Measurements from ENCODE around the gene ZBTB21.

The ZBTB21 gene

GRCh38 chr21:42009831-42010506, at the start of gene ZBTB21:
Gene ZBTB21 (minus strand): TSS chr21:42010360. CDS start chr21:41994095, 16,265 bp downstream.
- DNase-seq, result peak; percentile 93 to 96 (median 95)

- DNase-seq, result no peak
These were observed 49.6 kb upstream of the ZBTB21 start for GRCh38 chr21:42059721-42060120.

DNA sequence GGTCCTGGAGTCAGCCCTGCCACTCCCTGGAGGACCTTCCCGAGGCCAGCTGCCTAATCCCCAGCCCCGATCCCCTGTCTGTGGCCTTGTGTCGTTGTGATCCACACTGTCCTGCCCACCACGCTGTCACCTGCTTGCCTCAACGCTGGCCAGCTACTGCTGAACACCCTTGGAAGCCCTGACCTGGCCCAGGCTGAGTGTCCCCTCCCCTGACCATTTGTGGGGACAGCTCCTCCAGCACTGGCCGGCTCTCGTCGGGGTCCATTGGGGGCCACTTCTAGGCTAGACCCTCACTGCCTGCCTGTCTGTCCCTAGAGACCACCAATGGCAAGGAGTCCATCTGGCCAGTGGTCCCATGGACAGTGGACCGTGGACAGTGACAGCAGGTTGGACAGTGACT, 49.0 kb upstream of the ZBTB21 start:
- DNase-seq, result no peak

DNA sequence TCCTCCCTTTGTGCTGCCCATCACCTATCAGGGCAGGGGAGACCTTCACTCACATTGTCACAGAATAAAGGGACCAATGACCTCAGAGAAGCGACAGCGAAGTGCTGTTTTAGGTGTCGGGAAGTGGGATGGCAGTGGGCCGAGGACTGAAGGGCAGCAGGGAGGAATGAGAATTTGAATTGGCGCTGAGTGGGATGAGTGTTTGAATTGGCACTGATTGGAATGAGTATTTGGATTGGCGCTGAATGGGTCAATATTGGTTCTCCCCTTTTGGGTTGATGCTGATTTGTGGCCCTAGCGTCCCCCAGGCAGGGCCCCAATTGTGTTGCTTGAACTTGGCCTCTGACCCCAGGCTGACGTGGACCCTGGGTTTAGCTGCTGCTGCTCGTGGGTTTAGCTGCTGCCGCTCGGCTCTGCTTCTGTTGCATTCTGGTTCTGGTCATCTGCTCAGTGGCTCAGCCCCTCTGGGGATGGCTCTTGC, 48.5 kb upstream of the ZBTB21 start:
- no peak for DNase-seq

- DNase-seq, result no peak
These were observed 47.8 kb upstream of the ZBTB21 start for GRCh38 chr21:42057851-42058437.

DNA sequence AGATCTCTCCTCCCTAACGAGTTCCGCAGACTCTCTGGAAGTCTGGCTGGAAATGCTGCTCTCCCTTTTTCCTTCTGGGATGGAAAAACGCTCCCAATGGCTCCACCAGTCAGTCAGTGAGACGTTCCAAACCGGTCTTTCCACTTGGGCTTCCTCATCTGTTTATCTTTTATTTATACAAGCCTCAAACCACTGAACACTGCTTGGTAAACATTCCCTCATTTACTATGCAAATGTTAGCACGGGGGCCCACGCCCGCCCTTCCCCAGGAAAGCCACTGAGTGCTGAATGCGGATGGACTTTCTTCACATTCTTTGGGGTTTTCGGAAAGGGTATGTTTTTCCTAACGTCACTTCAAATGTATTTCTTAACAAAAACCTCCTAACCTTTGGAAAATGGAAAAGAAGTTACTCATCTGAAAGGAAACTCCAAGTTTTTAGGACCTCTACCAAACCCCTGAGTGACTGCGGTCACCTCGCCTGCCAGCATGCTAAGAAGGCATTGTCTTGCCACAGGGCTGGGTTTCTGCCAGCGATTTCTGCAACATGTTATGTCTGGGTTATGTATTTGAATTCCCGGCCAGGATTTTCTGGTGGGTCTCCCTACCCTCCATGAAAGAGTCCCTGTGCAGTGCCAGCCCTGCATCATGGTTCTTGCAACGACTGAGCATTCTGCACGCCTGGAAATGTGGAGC, 47.0 kb upstream of the ZBTB21 start:
- no peak for DNase-seq

GRCh38 chr21:42056468-42056867, 46.3 kb upstream of the ZBTB21 start:
- no peak for DNase-seq

DNA sequence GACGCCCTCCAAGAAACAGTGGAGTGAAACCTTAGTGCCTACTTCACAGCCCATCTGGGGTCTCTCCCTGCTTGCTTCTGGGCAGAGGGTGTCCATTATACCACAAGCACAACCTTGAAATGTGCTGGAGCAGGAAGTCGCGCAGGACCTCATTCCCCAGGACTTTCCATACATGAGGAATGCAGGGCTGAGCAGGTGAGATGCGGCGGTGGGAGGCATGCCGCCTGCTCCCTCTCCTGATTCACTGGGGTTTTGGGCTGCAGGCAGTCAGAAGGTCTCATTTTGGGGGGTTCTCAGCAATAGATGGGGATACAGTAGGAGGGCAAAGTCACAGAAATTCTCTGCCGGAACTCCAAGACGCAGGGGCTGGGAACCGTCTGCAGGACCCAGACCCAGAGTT, 45.3 kb upstream of the ZBTB21 start:
- no peak for DNase-seq

DNA sequence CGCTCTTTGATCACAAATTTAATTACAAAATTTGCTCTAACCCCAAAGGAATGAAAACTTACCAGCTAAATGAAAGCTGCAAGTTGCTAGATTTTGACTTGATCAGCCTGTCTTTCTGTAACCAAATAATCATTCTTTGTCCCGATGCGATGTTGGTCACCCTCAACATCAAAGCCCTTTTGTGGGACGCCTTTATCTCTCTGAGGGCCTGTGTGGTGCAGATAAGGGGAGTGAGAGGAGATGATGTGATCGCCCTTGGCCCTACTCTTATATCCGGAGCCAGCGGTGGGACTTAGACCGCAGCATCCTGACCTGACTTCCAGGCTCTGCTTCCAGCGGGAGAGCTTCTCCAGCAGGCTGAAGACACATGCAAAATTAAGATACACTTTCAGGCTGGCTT, 41.6 kb upstream of the ZBTB21 start:
- no peak for DNase-seq

GRCh38 chr21:42049578-42050430, 39.6 kb upstream of the ZBTB21 start:
- DNase-seq, result no peak

DNA sequence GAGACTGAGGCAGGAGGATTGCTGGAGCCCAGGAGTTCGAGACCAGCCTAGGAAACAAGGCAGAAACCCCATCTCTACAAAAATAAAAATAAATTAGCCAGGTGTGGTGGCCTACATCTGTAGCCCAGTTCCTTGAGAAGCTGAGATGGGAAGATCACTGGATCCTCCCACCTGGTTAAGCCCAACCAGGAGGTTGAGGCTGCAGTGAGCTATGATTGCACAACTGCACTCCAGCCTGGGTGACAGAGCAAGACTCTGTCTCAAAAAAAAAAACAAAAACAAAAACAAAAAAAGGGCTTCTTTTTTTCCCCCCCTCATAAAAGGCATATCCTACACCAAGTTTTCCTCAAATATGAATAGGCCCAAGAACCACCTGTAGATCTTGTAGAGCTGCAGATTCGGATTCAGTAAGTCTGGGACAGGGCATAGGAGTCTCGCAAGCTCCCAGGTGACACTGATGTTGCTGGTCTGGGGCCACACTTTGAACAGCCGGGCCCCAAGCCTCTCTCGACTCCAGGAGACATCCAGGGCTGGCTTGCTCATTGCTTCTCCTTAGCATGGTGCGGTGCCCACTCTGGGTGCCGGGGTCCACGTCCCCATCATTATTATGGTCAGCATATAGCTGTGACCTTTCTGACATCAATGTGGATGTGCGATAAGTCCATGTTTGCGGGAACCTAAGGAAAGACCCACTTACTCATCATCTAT, 38.9 kb upstream of the ZBTB21 start:
- DNase-seq, result no peak

- DNase-seq, result no peak
These were observed 37.9 kb upstream of the ZBTB21 start for GRCh38 chr21:42047821-42048613.

- DNase-seq, result no peak
These were observed 34.8 kb upstream of the ZBTB21 start for GRCh38 chr21:42044871-42045495.

GRCh38 chr21:42043961-42044360, 33.8 kb upstream of the ZBTB21 start:
- no peak for DNase-seq

GRCh38 chr21:42043201-42043895, 33.2 kb upstream of the ZBTB21 start:
- no peak for DNase-seq

- no peak for DNase-seq
These were observed 32.5 kb upstream of the ZBTB21 start for GRCh38 chr21:42042651-42043050.

DNA sequence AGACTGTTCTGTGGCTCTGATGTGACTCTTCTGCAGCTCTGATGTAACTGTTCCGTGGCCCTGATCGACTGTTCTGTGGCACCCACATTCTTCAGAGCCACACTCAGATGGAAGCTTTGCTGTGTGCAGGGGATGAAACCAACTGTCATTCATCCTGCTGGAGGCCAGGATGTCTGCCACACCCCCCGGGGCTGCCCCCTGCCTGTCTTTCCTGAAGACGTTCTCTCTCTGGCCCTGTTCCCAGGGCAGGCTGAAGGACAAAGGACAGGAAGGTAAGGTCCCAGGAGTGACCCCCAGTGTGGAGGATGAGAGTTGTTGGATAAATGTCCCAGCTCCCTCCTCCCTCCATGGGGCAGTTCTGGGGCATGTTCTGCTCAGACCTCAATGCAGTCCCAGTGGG, 31.6 kb upstream of the ZBTB21 start:
- no peak for DNase-seq

- DNase-seq, result no peak
These were observed 31.1 kb upstream of the ZBTB21 start for GRCh38 chr21:42041246-42041645.

DNA sequence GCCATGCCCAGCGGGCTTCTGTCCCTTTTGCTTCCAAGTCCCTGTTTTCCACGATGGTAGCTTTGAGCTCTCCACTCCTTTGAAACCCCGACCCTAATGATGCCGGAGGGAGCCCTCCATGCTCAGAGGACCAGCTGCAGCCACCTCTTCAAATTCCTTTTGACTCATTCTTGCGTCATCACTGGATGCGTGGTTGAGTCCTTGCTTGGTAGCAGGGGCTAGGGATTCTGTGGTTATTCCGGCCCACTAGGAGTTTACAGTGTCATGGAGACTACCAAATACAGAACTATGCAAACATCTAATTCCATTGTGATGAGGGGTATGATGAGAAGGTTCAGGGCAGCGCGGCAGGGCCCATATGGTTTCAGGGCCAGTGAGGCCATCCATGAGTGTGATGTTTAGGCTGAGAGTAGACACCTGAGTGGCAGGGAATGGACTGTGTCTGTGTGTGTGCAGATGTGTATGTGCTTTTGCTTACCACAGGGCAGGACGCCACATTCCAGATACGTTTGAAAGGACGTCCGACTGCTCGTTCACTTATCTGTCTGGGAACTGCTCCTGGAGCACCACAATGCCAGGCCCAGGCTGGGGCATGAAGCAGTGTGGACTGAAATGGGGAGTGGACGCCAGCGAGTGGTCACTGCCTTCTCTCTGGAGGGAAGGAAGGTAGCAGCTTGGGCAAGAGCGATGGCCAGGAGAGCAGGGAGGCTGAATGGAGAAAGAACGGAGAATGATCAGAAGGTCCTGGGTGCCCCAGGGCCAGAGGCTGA, 30.4 kb upstream of the ZBTB21 start:
- no peak for DNase-seq

DNA sequence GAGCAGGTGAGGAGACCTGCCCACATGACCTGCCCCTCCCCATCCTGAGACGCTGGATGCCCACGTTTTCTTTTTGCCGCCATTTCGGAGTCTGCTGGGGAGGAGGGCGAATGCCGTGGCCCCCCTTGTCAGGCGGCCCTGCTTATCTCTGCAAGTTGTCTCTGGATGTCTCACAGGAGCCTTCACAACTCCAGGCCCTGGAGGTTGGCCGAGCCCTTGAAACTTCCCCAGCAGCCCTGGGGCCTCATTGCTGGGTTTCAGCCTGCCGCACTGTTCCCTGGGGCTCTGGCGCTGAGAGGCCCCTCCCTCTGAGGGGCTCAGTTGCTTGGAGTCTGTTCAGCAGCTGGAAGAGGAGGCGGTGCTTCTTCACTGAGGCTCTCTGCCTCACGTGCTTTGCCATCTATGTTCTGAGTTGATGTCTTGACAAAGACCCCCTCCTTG, 29.8 kb upstream of the ZBTB21 start:
- no peak for DNase-seq
